Fibroblast of lung (primary cell): ENCODE results near the gene B3GALT2. TPM values are rescaled to one million over a fixed set of nuclear protein-coding genes. Genes with fewer than 3 reads are reported as not detected.

Experiments
- DNase-seq, 2 donors: peaks; one replicate each; pipeline versions ENCODE4 v3.0.0 to v3.0.0-alpha.2; 2010; ENCODE audit warnings: low read depth in 2 of 2
- H2AFZ ChIP-seq: 2 replicates; pipeline ENCODE4 v1.5.1; 2012; ENCODE audit warnings: low read length, control low read depth, inconsistent platforms
- H3K27ac ChIP-seq: 2 replicates; pipeline ENCODE4 v1.5.1; 2011; ENCODE audit warnings: low read length, control low read depth; ENCODE audit not compliant: insufficient read depth
- H3K27me3 ChIP-seq: 2 replicates; pipeline ENCODE4 v1.5.1; 2011; ENCODE audit warnings: mild to moderate bottlenecking, low read length; ENCODE audit not compliant: control insufficient read depth, insufficient read depth
- H3K36me3 ChIP-seq: 2 replicates; pipeline ENCODE4 v1.5.1; 2011; ENCODE audit warnings: low read length; ENCODE audit not compliant: control insufficient read depth, insufficient read depth
- H3K4me1 ChIP-seq: 2 replicates; pipeline ENCODE4 v1.5.1; 2011; ENCODE audit warnings: low read length; ENCODE audit not compliant: control insufficient read depth, insufficient read depth; ENCODE audit errors: extremely low read depth
- H3K4me2 ChIP-seq: 2 replicates; pipeline ENCODE4 v1.5.1; 2011; ENCODE audit warnings: low read length, control low read depth; ENCODE audit not compliant: insufficient read depth; ENCODE audit errors: extremely low read depth
- H3K4me3 ChIP-seq, 4 experiments: fragments of 200-600 bp in 1 of 4; sonication (generic) in 1 of 4; replicated peaks in 1 of 4; 2 replicates each; pipeline ENCODE4 v1.5.1; 2011 to 2016; ENCODE audit warnings: low read length in 4 of 4, low read depth in 3 of 4, mild to moderate bottlenecking in 3 of 4, control low read depth in 2 of 4, inconsistent platforms in 1 of 4, mixed read lengths in 1 of 4; ENCODE audit not compliant: insufficient read depth in 1 of 4; ENCODE audit errors: control extremely low read depth in 1 of 4
- H3K79me2 ChIP-seq: 2 replicates; pipeline ENCODE4 v1.5.1; 2012; ENCODE audit warnings: mild to moderate bottlenecking, low read length, inconsistent platforms; ENCODE audit not compliant: control insufficient read depth, insufficient read depth
- H3K9ac ChIP-seq: 2 replicates; pipeline ENCODE4 v1.5.1; 2011; ENCODE audit warnings: mild to moderate bottlenecking, low read length, control low read depth; ENCODE audit not compliant: insufficient read depth
- H3K9me3 ChIP-seq: 2 replicates; pipeline ENCODE4 v1.5.1; 2012; ENCODE audit warnings: low read depth, low read length; ENCODE audit not compliant: control insufficient read depth, insufficient read depth
- H4K20me1 ChIP-seq: 2 replicates; pipeline ENCODE4 v1.5.1; 2011; ENCODE audit warnings: low read length; ENCODE audit not compliant: control insufficient read depth, insufficient read depth; ENCODE audit errors: extremely low read depth
- CTCF ChIP-seq, 2 donors: IDR thresholded peaks in 1 of 2; conservative IDR thresholded peaks in 1 of 2; 1 replicate in 1 of 2; 2 replicates in 1 of 2; pipeline ENCODE4 v1.5.1; 2011 to 2012; ENCODE audit warnings: low read length in 2 of 2, control low read depth in 1 of 2, inconsistent platforms in 1 of 2, low read depth in 1 of 2, mild to moderate bottlenecking in 1 of 2
- EZH2 ChIP-seq: IDR thresholded peaks from 2 replicates; pipeline ENCODE4 v1.5.1; 2012; ENCODE audit warnings: low read length, control low read depth, mild to moderate bottlenecking; ENCODE audit errors: missing control alignments
- polyA plus RNA-seq, 2 donors: library from polyadenylated mRNA; depleted of rRNA in 1 of 2; stranded (reverse) in 1 of 2; unstranded in 1 of 2; fragments of >200 nt; gene quantifications; 2 replicates each; pipeline ENCODE4 v1.2.1, GENCODE V29; 2011 to 2012; ENCODE audit warnings: missing spikeins in 1 of 2
- total RNA-seq: library from RNA; depleted of rRNA; stranded (reverse); fragments of >200 nt; gene quantifications from 2 replicates; pipeline ENCODE4 v1.2.1, GENCODE V29; 2014

The B3GALT2 gene
- total and polyA plus RNA-seq, 2 donors (not counting 1 experiment from before 2014, with no cell fraction given), result 1.3 to 46.2 TPM

GRCh38 chr1:193183019-193183627 lies 3.3 kb downstream of the B3GALT2 start:
- peaks cover 2% of the 10 kb centered on the region for H3K36me3 ChIP-seq
- H2AFZ ChIP-seq, result no peak overlapping the region
- H3K9ac ChIP-seq, result no peak overlapping the region
- H3K79me2 ChIP-seq, result peaks cover 51% of the 10 kb centered on the region
- peak overlapping the region in 3 of 4 experiments; percentile 2 to 8 (median 5) for H3K4me3 ChIP-seq
- peaks cover 2% of the 10 kb centered on the region for H3K4me1 ChIP-seq
- no peaks in the 10 kb centered on the region for H4K20me1 ChIP-seq
- peak overlapping the region; percentile 78 for H3K4me2 ChIP-seq
- no peak overlapping the region for H3K27ac ChIP-seq
- no peaks in the 10 kb centered on the region for H3K27me3 ChIP-seq
- peak; percentile 39 to 76 for DNase-seq
- TF ChIP-seq EZH2, result no peak
- TF ChIP-seq CTCF (conservative IDR thresholded peaks at IDR 0.05 in 1 of 2, IDR thresholded peaks at IDR 0.05 in 1 of 2; ENCODE audit: low read depth in 1 of 2, low read length in 2 of 2), result peak; percentile 62 to 79
- no peaks in the 10 kb centered on the region for H3K9me3 ChIP-seq

GRCh38 chr1:193181985-193182384 lies 4.4 kb downstream of the B3GALT2 start:
- Histone ChIP-seq H3K9me3 (no peaks in the 10 kb centered on the region), H3K9ac (no peak overlapping the region), H3K36me3 (peaks cover 2% of the 10 kb centered on the region), H3K4me1 (peaks cover 2% of the 10 kb centered on the region), H2AFZ (no peak overlapping the region), H3K27ac (no peak overlapping the region), H3K4me3 (no peak overlapping the region), H4K20me1 (no peaks in the 10 kb centered on the region), H3K27me3 (no peaks in the 10 kb centered on the region), H3K79me2 (peaks cover 42% of the 10 kb centered on the region), H3K4me2 (peak overlapping the region; percentile 13)
- no peak for TF ChIP-seq EZH2
- TF ChIP-seq CTCF (conservative IDR thresholded peaks at IDR 0.05 in 1 of 2, IDR thresholded peaks at IDR 0.05 in 1 of 2; ENCODE audit: low read depth in 1 of 2, low read length in 2 of 2), result no peak
- DNase-seq, result peak; percentile 23 to 29

- H3K4me1 ChIP-seq, result peaks cover 2% of the 10 kb centered on the region
Measured at GRCh38 chr1:193181536-193181935, 4.9 kb downstream of the B3GALT2 start.

More at GRCh38 chr1:193181536-193181935, 4.9 kb downstream of the B3GALT2 start:
- peak in 1 of 2 donors; percentile 39 for DNase-seq
- Histone ChIP-seq H3K36me3 (peaks cover 2% of the 10 kb centered on the region), H3K79me2 (peaks cover 39% of the 10 kb centered on the region), H4K20me1 (no peaks in the 10 kb centered on the region), H2AFZ (no peak overlapping the region), H3K4me2 (no peak overlapping the region), H3K27ac (no peak overlapping the region), H3K9ac (no peak overlapping the region), H3K9me3 (no peaks in the 10 kb centered on the region), H3K4me3 (no peak overlapping the region), H3K27me3 (no peaks in the 10 kb centered on the region)
- TF ChIP-seq CTCF (conservative IDR thresholded peaks at IDR 0.05 in 1 of 2, IDR thresholded peaks at IDR 0.05 in 1 of 2; ENCODE audit: low read depth in 1 of 2, low read length in 2 of 2), result no peak
- no peak for TF ChIP-seq EZH2
